NB4 (cell line): ENCODE data around the gene AP5B1.

ENCODE experiments used
- CTCF ChIP-seq: IDR thresholded peaks from one replicate; pipeline ENCODE4 v1.5.1; 2012; ENCODE audit warnings: low read depth, low read length
- MAX ChIP-seq: IDR thresholded peaks from 2 replicates; pipeline ENCODE4 v1.6.1; 2011; ENCODE audit warnings: low read depth, low read length
- MYC ChIP-seq: IDR thresholded peaks from 2 replicates; pipeline ENCODE4 v1.6.1; 2011; ENCODE audit warnings: low read depth, low read length
- POLR2A ChIP-seq: IDR thresholded peaks from 2 replicates; pipeline ENCODE4 v1.6.1; 2011; ENCODE audit warnings: mild to moderate bottlenecking; ENCODE audit not compliant: insufficient read length; ENCODE audit errors: extremely low read depth

- TF ChIP-seq CTCF: no peak
- TF ChIP-seq MYC: no peak
- TF ChIP-seq POLR2A: no peak
- no peak for TF ChIP-seq MAX
Measured at GRCh38 chr11:65802841-65803240, 22.1 kb upstream of the AP5B1 start.
